SKM-1 treated with dmso at 0.1 percent for 144 hours (cell line): ENCODE data around the gene HRH3.

Experiments
- DNase-seq: peaks from one replicate; lab custom pipeline; 2025; ENCODE audit not compliant: unreplicated experiment; lab: John Stamatoyannopoulos, UW

The HRH3 gene

GRCh38 chr20:62230696-62231095 lies 10.6 kb upstream of the HRH3 start:
- DNase-seq, result no peak

GRCh38 chr20:62230276-62230675 lies 10.2 kb upstream of the HRH3 start:
- no peak for DNase-seq

GRCh38 chr20:62229667-62230066 lies 9.6 kb upstream of the HRH3 start:
- no peak for DNase-seq

- DNase-seq, result no peak
These were observed 9.0 kb upstream of the HRH3 start for GRCh38 chr20:62228982-62229545.

GRCh38 chr20:62227977-62228958 lies 8.2 kb upstream of the HRH3 start:
- no peak for DNase-seq

- DNase-seq, result no peak
These were observed 7.5 kb upstream of the HRH3 start for GRCh38 chr20:62227591-62227976.

GRCh38 chr20:62226707-62227590 lies 6.9 kb upstream of the HRH3 start:
- DNase-seq, result no peak

GRCh38 chr20:62225820-62226635 lies 6.0 kb upstream of the HRH3 start:
- DNase-seq, result no peak

GRCh38 chr20:62225026-62225425 lies 4.9 kb upstream of the HRH3 start:
- no peak for DNase-seq

GRCh38 chr20:62224113-62224855 lies 4.2 kb upstream of the HRH3 start:
- DNase-seq, result no peak

- no peak for DNase-seq
These were observed 3.5 kb upstream of the HRH3 start for GRCh38 chr20:62223571-62223970.

GRCh38 chr20:62222972-62223371 lies 2.9 kb upstream of the HRH3 start:
- no peak for DNase-seq

- DNase-seq, result no peak
These were observed 2.3 kb upstream of the HRH3 start for GRCh38 chr20:62222266-62222850.

- no peak for DNase-seq
These were observed 839 bp upstream of the HRH3 start for GRCh38 chr20:62220666-62221568.

GRCh38 chr20:62219101-62219991 lies 732 bp downstream of the HRH3 start:
- no peak for DNase-seq

GRCh38 chr20:62217913-62218773 lies 1.9 kb downstream of the HRH3 start:
- DNase-seq, result no peak
